ENCODE data around the gene GRM1.

The GRM1 gene

DNA sequence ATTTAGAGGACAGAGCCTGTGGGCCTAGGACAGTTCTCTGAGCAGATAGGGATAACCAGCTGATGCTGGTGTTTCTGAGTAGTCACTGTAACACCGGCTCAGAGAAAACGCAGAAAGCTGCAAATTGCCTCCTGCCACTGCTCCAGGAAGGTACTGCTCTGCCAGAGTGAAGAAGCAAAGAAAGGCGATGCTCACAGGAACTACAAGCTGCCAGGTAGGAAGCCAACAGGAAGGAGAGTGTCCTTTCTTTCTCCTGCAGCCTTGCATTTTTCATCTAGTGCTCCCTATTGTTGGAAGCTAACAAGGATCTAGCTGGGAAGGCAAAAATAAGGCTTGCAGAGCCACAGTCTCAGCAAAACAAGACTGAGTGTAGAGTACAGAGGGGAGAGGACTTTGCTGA lies 444.1 kb downstream of the GRM1 start:
- DNase-seq (ENCODE audit: low spot score): no peak

DNA sequence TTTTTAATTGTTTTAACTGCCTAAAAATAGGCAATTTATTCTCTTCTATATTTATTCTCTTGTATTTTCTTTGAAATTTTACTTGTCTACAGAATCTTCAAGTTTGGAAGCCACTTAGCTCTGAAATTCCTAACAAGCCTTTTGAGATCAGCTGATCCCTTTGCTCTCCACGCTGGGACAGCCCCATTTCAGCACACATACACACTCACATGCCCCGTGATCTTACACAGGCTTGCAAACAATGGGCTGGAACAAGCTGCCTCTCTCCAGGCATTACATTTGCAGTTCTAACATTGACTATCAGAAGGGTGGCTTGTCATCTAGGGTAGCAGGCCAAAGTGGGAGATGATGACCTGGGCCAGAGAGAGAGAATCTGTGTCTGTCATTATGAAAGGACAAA lies 452.7 kb downstream of the GRM1 start:
- no peak for DNase-seq (ENCODE audit: low spot score)

DNA sequence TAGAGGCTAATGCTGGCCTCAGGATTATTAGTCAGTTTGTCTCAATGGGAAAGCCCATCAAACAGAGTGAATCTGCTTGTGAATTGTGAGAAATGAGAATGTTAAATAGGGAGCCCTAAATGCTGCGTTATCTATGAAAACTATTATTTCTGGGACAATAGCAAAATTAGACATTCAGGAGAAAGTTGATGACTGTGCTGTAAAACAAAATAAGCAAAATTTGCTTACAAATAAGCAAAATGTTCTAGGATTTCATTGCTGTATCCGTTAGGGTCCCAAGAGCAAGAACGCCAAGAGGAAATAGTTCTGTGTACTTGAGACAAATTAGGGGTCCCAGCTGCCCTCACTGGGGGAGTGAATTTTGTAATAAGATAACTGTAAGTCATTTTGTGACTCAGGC lies 455.5 kb downstream of the GRM1 start:
- DNase-seq (ENCODE audit: low spot score): no peak
